Lung (tissue), 12 donors: Measurements from ENCODE around the gene ALDH16A1. TPM values are rescaled to one million over a fixed set of nuclear protein-coding genes. Genes with fewer than 3 reads are reported as not detected.
A peak's percentile ranks its signal among the peaks of the same experiment; 100 is the strongest.

Source experiments
- ATAC-seq: fragments of 200-7000 bp; cut with Tn5 transposase; one replicate; pipeline ENCODE4 v1.9.1; 2020; ENCODE audit warnings: moderate number of reproducible peaks; ENCODE audit not compliant: insufficient read depth, low FRiP score
- DNase-seq, 3 donors: peaks; one replicate each; pipeline ENCODE4 v3.0.0-alpha.2; 2013 to 2017
- H3K27ac ChIP-seq, 2 donors: one replicate each; pipeline ENCODE4 v1.5.1; 2013; ENCODE audit warnings: mild to moderate bottlenecking in 2 of 2, moderate library complexity in 2 of 2, control low read depth in 1 of 2, inconsistent platforms in 1 of 2, low read depth in 1 of 2, low read length in 1 of 2
- H3K27me3 ChIP-seq, 3 donors: one replicate each; pipeline ENCODE4 v1.5.1; 2013; ENCODE audit warnings: low read length in 2 of 3; ENCODE audit not compliant: control insufficient read depth in 3 of 3, insufficient read depth in 3 of 3
- H3K36me3 ChIP-seq, 4 donors: one replicate each; pipeline ENCODE4 v1.5.1; 2013; ENCODE audit warnings: low read length in 4 of 4, mild to moderate bottlenecking in 1 of 4, moderate library complexity in 1 of 4; ENCODE audit not compliant: control insufficient read depth in 4 of 4, insufficient read depth in 4 of 4
- H3K4me1 ChIP-seq, 5 donors: one replicate each; pipeline ENCODE4 v1.5.1; 2013; ENCODE audit warnings: low read length in 5 of 5, mild to moderate bottlenecking in 2 of 5, moderate library complexity in 1 of 5; ENCODE audit not compliant: control insufficient read depth in 5 of 5, insufficient read depth in 5 of 5
- H3K4me3 ChIP-seq: one replicate; pipeline ENCODE4 v1.5.1; 2013; ENCODE audit warnings: mild to moderate bottlenecking, control low read depth, moderate library complexity
- H3K9ac ChIP-seq, 2 donors: one replicate each; pipeline ENCODE4 v1.5.1; 2013; ENCODE audit warnings: low read length in 2 of 2, control low read depth in 1 of 2; ENCODE audit not compliant: insufficient read depth in 1 of 2
- H3K9me3 ChIP-seq, 4 donors: one replicate each; pipeline ENCODE4 v1.5.1; 2013; ENCODE audit warnings: low read length in 3 of 4, mild to moderate bottlenecking in 1 of 4, moderate library complexity in 1 of 4; ENCODE audit not compliant: control insufficient read depth in 4 of 4, insufficient read depth in 3 of 4
- CTCF ChIP-seq: IDR thresholded peaks from 2 replicates; pipeline ENCODE4 v1.5.1; 2012; ENCODE audit warnings: mild to moderate bottlenecking; ENCODE audit errors: control extremely low read depth, extremely low read depth
- WGBS, 2 donors: extraction: QIAGEN DNeasy Blood & Tissue Kit; methylation state at CpG; one replicate each; pipeline ENCODE4 v1.1.7; 2013; 5-methylcytosine and 5-hydroxymethylcytosine counted together
- polyA plus RNA-seq, 2 donors: library from polyadenylated mRNA; stranded (reverse); fragments of 200-250 nt; gene quantifications; one replicate each; pipeline ENCODE4 v1.2.1, GENCODE V29; 2013
- total RNA-seq, 2 donors: library from RNA; depleted of rRNA in 1 of 2; stranded (reverse); fragments of >200 nt in 1 of 2; gene quantifications; one replicate each; pipeline ENCODE4 v1.2.1, GENCODE V29; 2014 to 2021
- donor health status: control.
- donor health status: control.
- donor health status: Bipolar disorder and iron deficiency.
- donor health status: healthy.
- donor health status: DM: yes; HTN: yes; CAD: no.

ALDH16A1 gene
- total and polyA plus RNA-seq, 4 donors = 21.1 to 53.3 (median 37.4) TPM

DNA sequence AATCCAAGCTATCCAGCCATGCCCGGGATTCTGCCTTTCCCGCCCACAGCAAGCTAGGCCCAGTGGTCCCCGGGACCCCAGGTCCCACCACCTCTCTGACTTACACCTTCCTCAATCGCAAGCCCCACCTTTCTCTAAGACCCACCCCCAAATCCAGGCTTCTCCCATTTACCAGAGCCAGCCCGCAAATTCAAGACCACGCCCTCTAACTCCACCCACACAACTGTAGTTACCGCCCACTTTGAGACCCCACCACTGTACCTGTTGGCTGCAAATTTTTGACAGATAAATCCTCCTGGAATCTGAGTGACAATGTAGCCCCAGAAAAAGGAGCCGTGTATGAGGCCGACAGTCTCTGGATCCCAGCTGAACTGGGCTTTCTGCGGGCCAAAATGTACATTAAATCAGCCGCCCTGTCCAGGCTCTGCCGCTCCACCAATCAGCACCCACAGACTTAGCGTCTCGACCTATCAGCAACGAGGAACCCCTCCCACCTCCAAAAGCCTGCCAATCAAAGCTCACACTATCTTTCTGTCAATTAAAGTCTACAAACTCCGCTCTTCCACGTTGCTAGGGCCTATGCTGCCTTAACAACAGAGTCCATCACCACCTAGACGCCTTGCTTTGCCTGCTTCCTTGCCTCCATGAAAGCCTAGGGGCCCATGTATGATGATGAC, 18.0 kb upstream of the ALDH16A1 start:
- DNase-seq (no peak), ATAC-seq (no peak)
- Histone ChIP-seq H3K9me3 (peaks cover 0 to 7% (median 0%) of the 10 kb centered on the region in 4 donors), H3K27ac (no peak overlapping the region), H3K27me3 (peaks cover 4 to 99% (median 89%) of the 10 kb centered on the region in 3 donors), H3K4me3 (no peak overlapping the region), H3K9ac (no peak overlapping the region), H3K36me3 (no peaks in the 10 kb centered on the region), H3K4me1 (peaks cover 0 to 5% (median 0%) of the 10 kb centered on the region in 5 donors)
- WGBS, 2 donors = 87 to 90% methylated on average over 18 of the region's 18 CpGs
- TF ChIP-seq CTCF = no peak

- TF ChIP-seq CTCF = no peak
- Histone ChIP-seq H3K27me3 (peaks cover 4 to 99% (median 91%) of the 10 kb centered on the region in 3 donors), H3K27ac (no peak overlapping the region), H3K36me3 (no peaks in the 10 kb centered on the region), H3K4me1 (peaks cover 0 to 5% (median 0%) of the 10 kb centered on the region in 5 donors), H3K9me3 (peaks cover 0 to 6% (median 0%) of the 10 kb centered on the region in 4 donors), H3K9ac (no peak overlapping the region), H3K4me3 (no peak overlapping the region)
- no peak for ATAC-seq
- no peak for DNase-seq
- WGBS, 2 donors = 86 to 93% methylated on average over 10 of the region's 10 CpGs
These were observed 17.4 kb upstream of the ALDH16A1 start for GRCh38 chr19:49435670-49436069.

- WGBS, 2 donors = 7 to 10% methylated on average over 34 to 42 of the region's 42 CpGs
These were observed 16.5 kb upstream of the ALDH16A1 start for GRCh38 chr19:49436381-49437017.

More at GRCh38 chr19:49436381-49437017, 16.5 kb upstream of the ALDH16A1 start:
- Histone ChIP-seq H3K9me3 (peaks cover 0 to 3% (median 0%) of the 10 kb centered on the region in 4 donors), H3K4me3 (no peak overlapping the region), H3K27me3 (peaks cover 4 to 96% (median 87%) of the 10 kb centered on the region in 3 donors), H3K4me1 (peaks cover 0 to 5% (median 0%) of the 10 kb centered on the region in 5 donors), H3K27ac (no peak overlapping the region), H3K36me3 (no peaks in the 10 kb centered on the region), H3K9ac (no peak overlapping the region)
- ATAC-seq (no peak), DNase-seq (peak in 1 of 3 donors; percentile 58)
- TF ChIP-seq CTCF = no peak
